T-helper 1 cell treated with Interleukin-12 subunit alpha and Interleukin-12 subunit beta and Interleukin-4 antibody, amounts not matched to agents 30 ng/mL and 1 ng/mL, for 36 hours (primary cell): ENCODE data around the gene TMEM62. TPM values are rescaled to one million over a fixed set of nuclear protein-coding genes. Genes with fewer than 3 reads are reported as not detected.
"Not testable (repeated sequence)": the region's sequence is repeated elsewhere in the genome, so short reads cannot be mapped to it uniquely, and the experiment has no call there.

Experiments
- intact Hi-C: fragments of 100-400 bp; cut with micrococcal nuclease; formaldehyde crosslinking; loops from one replicate; pipeline ENCODE4 v1.15.1; 2024
- total RNA-seq: library from RNA; stranded (reverse); gene quantifications from 2 replicates; pipeline ENCODE4 v1.2.3, GENCODE V29; 2022

TMEM62 gene
- total RNA-seq, 1 donor from 2014 or later = 20.5 TPM

DNA sequence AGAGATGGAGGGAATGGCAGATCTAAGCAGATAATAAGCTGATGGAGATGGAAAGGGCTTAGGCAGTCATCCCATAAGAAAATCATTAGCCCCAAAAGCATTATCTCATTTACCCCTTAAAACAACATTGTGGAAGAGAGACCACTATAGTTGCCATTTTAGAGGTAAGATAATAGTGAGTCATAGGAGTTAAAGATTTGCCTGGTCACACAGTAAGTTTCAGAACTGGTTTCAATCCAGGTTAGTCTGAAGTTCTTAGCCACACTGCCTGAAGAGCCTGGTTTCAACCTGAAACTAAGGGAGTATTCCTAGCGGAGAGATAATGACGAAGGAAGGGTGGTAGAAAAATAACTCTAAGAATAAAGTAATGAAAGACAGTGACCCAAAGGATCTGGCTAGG lies 14.6 kb upstream of the TMEM62 start:
- intact Hi-C loops = no loop called here

DNA sequence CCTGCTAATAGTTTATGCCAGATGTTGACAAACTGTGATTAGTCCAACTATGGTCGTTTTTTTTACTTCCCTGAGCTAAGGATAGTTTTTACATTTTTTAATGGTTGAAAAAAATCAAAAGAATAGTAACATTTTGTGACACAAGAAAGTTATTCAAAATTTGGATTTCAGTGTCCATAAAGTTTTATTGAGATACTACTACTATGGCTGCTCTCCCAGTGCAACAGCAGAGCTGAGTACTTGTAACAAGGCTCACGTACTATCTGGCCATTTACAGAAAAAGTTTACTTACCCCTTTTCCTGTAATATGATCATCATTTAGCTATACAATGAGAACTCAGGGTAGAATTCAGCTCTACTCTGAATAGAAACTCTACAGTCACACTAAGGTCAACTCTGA lies 11.5 kb upstream of the TMEM62 start:
- intact Hi-C loops = no loop called here

DNA sequence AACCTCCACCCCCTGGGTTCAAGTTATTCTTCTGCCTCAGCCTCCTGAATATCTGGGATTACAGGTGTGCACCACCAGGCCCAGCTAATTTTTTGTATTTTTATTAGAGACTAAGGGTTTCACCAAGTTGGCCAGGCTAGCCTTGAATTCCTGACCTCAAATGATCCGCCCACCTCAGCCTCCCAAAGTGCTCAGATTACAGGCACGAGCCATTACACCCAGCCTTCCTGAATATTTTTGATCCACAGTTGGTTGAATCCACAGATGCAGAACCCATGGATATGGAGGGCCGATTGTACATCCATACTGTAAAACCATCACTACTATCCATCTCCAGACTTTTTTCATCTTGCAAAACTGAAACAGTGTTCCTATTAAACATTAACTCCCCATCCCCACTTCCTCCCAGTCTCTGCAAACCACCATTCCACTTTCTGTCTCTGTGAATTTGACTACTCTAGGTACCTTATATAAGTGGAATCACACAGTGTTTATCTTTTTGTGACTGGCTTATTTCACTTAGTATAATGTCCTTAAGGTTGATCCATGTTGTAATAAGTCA lies 8.2 kb upstream of the TMEM62 start:
- intact Hi-C loops = no loop called here

DNA sequence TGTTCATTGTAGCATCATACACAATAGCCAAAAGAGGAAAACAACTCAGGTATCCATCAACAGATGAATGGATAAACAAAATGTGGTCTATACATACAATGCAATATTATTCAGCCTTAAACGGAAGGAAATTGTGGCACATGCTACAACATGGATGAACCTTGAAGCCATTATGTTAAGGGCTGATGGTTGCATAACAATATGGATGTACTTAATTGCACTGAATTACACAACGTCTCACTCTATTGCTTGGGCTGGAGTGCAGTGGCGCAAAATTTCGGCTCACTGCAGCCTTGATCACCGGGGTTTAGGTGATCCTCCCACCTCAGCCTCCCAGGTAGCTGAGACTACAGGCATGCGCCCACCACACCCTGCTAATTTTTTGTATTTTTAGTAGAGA lies 7.0 kb upstream of the TMEM62 start:
- intact Hi-C loops = no loop called here

DNA sequence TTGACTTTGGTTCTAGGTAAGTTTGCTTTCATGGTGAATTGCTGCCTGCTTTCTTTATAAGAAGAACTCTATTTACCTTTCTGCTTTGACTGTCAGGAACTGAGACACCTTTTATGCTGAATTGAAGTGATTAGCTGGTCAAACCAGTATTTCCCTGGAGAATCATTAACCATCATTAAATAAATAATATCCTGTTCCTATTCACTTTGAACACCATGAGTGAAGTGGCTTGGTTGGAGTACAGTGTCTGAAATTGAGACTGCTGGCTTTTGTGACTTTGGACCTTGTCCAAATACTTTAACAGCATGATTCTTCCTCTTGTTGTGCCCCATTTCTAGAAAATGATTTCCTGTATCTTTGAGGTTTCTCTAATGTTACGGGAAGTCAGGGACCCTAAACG lies 5.6 kb upstream of the TMEM62 start:
- intact Hi-C loops = no loop called here

DNA sequence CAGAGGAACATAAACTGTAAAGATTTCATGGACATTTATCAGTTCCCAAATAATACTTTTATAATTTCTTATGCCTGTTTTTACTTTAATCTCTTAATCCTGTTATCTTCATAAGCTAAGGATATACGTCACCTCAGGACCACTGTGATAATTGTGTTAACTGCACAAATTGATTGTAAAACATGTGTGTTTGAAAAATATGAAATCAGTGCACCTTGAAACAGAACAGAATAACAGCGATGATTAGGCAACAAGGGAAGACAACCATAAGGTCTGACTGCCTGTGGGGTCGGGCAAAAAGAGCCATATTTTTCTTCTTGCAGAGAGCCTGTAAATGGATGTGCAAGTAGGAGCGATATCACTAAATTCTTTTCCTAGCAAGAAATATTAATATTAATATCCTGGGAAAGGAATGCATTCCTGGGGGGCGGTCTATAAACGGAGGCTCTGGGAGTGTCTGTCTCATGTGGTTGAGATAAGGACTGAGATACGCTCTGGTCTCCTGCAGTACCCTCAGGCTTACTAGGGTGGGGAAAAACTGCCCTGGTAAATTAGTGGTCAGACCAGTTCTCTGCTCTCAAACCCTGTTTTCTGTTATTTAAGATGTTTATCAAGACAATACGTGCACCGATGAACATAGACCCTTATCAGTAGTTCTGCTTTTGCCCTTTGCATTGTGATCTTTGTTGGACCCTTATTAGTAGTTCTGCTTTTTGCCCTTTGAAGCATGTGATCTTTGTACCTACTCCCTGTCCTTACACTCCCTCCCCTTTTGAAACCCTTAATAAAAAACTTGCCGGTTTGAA lies 5.0 kb upstream of the TMEM62 start:
- intact Hi-C loops = not testable (repeated sequence)

DNA sequence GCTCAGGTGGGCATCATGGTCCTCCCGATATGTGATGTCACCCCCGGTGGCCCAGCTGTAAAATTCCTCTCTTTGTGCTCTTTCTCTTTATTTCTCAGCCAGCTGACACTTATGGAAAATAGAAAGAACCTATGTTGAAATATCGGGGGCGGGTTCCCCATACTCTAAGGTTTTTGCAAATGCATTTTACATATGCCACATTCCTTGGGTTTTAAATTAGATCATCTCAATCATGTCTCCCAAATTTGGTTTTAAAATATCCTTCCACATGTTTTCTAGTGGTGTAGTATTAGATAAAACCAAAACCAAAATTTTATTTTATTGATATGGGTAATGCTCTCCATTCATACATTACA lies 4.4 kb upstream of the TMEM62 start:
- intact Hi-C loops = no loop called here

DNA sequence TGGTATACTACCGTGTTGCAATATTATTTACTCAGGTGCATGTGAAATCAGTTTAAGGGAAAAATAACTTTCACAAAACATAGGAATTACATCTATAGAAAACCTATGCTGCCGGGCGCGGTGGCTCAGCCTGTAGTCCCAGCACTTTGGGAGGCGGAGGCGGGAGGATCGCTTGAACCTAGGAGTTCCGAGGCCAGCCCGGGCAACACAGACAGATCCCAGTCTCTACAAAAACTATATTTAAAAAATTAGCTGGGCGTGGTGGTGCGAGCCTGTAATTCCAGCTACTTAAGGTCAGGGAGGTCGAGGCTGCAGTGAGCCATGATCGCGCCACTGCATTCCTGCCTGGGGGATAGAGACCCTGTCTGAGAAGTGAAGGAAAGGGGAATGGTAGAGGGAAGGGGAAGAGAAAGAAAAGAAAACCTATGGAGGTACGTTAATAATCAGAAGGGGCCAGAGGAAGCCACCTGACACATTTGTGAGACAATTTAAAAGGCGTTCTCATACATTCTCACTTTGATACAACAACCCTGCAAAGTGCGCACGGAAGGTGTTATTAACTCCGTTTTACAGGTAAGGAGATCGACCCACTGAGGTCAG lies 456 bp upstream of the TMEM62 start:
- intact Hi-C loops = loop anchor here (1.0 kb wide), 4 partner anchors 10 to 52 kb away; partner anchors contain the start of genes CCNDBP1 and UBR1

DNA sequence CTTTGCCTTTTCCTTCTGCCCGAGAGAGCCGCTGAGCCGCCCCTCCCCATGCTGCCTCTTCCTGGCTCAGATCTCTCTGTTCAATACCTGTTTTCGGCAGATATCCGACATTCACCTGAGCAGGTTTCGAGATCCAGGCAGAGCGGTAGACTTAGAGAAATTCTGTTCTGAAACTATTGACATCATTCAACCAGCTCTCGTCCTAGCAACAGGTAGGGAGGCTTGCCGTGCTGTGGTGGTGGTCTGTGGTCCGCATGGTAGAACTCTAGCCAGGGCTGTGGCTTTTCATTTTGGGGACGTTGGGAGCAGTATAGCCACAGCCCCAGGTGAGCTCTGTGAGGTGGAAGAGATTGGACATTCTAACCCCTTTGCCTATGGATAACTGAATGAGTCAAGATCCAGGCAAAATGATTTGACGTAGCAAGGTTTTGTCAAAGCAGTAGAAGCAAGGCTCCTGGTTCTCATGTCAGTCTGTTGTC lies 810 bp downstream of the TMEM62 start:
- intact Hi-C loops = loop anchor here (1.0 kb wide), 1 partner anchor 17 kb away; no protein-coding TSS in a partner anchor

DNA sequence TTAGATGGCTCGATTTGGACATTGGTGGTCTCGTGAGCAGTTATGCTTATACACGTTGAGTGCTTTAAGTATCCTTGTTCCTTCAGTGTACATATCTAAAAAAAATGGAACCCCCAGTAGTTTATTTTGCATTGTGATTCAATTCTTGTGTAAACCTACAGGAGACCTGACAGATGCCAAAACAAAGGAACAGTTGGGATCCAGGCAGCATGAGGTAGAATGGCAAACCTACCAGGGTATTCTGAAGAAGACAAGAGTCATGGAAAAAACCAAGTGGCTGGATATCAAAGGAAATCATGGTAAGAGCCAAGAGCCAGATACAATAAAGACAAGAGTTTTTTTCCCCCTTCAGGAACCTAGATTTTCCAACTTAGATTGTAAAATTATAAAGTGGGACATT lies 2.0 kb downstream of the TMEM62 start:
- intact Hi-C loops = no loop called here

DNA sequence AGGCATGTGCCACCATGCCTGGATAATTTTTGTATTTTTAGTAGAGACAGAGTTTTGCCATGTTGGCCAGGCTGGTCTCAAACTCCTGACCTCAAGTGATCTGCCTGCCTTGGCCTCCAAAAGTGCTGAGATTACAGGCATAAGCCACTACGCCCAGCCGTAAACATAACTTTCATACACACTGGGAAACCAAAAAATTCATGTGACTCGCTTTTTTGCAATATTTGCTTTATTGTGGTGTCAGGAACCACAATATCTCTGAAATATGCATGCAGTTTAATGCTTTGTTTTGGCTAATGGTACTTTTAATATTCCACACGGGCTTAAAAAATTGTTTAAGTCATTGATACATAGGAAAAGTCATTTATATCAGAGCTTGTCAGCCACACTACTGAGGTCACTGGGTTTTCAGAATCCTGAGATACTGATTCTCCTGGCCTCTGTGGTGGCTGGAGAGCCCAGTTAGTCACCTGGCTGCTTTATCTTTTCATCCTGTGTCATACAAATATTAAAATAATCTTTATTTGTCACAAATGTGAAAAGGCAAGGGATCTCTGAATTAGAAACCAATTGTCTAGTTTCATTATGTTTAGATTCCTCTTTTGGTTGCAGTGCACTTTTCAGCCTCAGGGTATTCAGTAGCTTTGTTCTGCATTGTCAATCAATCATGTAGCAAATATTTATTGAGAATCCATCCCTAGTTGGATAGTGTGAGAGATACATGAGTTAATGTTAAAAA lies 10.0 kb downstream of the TMEM62 start:
- intact Hi-C loops = no loop called here

DNA sequence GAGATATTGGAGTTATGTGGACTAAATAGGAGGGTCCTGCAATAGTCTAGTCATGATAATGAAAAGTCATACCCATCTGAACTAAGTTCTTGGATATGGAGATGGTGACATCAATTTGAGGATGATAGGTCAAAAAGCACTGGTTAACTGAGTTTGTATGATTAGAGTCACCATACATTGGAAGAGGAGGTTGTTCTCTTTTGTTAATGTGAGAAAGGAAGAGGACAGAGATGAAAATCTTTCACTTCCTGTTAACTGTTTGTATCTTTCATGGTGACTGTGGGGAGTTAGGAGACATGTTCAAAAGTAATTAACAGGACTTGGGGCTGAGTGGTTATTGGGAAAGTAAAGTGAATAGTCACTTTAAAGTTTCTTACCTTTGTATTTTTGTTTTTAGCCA lies 11.1 kb downstream of the TMEM62 start:
- intact Hi-C loops = loop anchor here (1.0 kb wide), 1 partner anchor 11 kb away; the partner anchor contains the start of gene TMEM62

DNA sequence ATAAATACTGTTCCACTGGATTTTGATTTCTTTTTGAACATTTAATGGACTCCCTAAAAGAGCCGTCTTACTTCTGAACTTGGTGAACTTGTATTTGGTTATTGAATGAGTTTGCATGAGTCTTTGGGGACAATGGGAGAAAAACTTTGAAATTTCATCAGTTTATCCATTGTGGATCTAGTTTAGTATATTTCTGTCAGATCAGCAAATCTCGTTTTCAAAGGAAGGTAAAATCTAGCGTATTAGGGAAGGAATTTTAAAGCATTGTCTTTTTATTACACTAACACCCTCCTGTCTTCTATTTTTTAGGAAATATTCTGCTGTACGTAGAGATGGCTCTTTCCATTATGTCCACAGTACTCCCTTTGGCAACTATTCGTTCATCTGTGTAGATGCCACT lies 12.8 kb downstream of the TMEM62 start:
- intact Hi-C loops = no loop called here

DNA sequence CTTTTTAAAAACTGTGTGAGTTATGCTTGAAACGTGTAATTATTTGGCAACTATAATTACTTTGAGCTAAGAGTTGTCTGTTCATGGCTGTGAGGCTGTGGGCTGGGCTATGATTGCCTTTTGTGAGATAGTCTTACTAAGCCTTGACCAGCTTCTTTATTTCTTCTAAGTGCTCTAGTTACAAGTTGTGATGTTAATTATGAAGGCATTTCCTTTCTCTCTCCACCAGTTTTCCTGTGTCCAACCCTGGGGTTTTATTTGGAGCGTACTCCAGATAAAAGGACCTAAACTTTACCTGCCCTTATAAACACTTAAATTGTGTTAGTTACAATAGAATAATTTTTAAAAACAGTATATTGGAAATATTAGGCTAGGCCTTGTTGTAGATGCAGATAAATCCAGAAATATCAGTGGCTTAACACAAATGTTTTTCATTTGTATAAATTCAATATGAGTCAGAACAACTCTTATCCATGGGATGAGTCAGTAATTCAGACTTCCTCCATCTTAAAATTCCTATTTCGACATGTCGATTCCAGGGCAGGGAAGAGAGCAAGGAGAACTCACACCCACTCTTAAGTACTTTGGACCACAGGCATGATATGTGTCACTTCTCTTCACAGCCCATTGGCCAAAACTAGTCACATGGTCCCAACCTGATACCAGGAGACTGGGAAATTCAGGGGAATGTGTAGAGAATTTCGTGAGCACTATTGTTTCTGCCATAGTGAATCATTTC lies 17.0 kb downstream of the TMEM62 start:
- intact Hi-C loops = loop anchor here (2.0 to 5.0 kb wide), 2 partner anchors 34 to 43 kb away; partner anchors contain the start of genes CCNDBP1 and UBR1

DNA sequence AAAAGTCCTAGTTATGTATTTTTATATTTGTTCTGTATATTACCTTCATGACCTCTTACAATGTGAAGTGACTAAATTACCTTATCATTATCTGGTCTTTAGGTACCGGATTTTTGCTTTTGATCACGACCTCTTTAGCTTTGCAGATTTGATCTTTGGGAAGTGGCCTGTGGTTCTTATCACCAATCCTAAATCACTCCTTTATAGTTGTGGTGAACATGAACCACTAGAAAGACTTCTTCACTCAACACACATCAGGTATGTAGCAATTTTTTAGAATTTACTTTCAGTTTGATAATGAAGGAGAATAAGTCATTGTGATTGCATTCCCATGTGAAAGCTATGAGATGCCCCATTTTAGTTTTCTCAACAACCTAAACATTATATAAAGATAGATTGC lies 18.3 kb downstream of the TMEM62 start:
- intact Hi-C loops = loop anchor here (1.0 to 5.0 kb wide), 4 partner anchors 17 to 44 kb away; partner anchors contain the start of genes CCNDBP1 and UBR1

DNA sequence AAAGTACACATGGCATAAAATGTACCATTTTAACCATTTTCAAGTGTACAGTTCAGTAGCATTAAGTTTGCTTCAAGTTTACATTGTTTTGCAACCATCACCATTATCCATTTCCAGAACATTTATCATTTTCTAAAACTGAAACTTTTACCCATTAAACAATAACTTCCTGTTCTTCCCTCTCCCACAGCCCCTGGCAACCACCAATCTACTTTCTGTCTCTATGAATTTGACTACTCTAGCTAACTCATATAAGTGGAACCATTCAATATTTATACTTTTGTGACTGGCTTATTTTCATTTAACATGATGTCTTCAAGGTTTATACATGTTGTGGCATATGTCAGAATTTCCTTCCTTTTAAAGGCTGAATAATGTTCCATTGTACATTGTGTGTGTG lies 19.9 kb downstream of the TMEM62 start:
- intact Hi-C loops = loop anchor here (5.0 kb wide), 1 partner anchor 46 kb away; the partner anchor contains the start of gene UBR1

DNA sequence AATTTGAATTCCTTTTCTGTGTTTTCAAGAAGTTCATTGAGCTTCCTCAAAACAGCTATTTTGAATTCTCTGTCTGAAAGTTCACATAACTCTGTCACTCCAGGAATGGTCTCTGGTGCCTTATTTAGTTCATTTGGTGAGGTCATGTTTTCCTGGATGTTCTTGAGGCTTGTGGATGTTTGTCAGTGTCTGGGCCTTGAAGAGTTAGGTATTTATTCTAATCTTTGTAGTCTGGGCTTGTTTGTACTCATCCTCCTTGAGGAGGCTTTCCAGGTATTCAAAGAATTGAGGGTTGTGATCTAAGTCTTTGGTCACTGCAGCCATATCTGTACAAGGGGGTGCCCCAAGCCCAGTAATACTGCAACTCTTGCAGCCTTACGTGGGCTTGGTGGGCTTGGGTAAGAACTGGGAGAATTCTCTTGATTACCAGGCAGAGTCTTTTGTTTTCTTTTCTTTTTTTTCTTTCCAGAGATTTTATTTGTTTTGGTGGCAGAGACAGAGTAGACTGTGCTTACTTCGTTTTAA lies 32.5 kb downstream of the TMEM62 start:
- intact Hi-C loops = no loop called here

DNA sequence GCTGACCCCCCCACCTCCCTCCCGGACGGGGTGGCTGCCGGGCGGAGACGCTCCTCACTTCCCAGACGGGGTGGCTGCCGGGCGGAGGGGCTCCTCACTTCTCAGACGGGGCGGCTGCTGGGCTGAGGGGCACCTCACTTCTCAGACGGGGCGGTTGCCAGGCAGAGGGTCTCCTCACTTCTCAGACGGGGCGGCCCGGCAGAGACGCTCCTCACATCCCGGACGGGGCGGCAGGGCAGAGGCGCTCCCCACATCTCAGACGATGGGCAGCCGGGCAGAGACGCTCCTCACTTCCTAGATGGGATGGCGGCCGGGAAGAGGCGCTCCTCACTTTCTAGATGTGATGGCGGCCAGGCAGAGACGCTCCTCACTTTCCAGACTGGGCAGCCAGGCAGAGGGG lies 33.9 kb downstream of the TMEM62 start:
- intact Hi-C loops = not testable (repeated sequence)

DNA sequence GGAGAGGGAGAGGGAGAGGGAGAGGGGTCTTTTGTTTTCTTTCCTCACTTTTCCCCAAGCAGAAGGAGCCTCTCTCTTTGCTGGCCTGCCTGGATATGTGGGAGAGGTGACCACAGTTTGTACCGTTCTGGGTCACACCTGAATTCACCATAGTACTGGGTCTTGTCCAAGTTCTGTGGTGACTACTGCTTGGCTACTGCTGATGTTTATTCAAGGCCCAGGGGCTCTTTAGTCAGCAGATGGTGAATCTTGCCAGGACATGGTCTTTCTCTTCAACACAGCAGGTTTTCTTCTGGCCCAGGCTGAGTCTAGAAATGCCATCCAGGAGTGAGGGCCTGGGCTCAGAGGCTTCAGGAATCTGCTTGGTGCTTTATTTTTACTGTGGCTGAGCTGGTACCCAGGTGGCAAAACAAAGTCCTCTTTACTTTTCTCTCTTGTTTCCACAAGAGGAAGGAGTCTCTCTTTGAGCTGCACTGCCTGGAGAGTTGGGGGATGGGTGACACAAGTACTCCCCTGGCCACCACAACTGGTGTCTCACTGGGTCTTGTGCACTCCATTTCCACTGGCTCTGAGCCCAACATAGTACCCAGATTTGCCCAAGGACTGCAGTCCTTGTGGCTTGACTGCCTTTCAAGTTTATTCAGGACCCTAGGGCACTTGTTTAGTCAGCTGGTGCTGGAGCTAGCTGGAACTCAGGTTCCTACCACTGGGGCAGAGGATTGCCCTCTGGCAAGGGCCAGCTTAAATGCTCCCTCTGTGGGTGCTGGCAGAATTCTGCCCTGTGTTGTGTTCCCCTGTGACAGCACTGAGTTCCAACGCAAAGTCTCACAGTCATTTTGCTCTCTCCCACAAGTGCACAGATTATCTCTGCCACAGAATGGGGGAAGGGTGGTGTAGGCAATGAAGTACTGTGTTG lies 35.1 kb downstream of the TMEM62 start:
- intact Hi-C loops = no loop called here
